Right forelimb (tissue), 1 donor: ENCODE results near the gene MTF1.
"Not testable (repeated sequence)": the region's sequence is repeated elsewhere in the genome, so short reads cannot be mapped to it uniquely, and the experiment has no call there.

Experiments
- DNase-seq: peaks from one replicate; pipeline ENCODE4 v3.0.0-alpha.2; 2018

The MTF1 gene

DNA sequence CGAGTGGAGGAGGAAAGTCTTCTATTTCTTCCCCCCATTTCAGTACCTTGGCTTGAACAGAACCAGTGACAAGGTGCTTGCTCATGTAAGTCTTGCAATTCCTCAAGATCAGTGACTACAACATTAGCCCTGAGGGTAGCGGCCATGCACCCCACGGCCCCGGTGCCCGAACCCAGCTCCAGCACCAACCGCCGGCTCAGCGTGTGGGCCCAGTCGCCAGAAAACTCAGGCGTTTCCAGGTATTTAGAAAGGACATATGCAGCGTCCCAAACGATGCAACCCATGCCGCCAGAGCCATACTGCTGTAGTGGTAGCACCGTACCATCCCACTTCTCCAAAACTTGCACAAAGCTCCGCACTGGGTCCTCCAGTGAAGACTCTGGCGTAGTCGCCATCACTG, 76.9 kb downstream of the MTF1 start:
- no peak for DNase-seq

DNA sequence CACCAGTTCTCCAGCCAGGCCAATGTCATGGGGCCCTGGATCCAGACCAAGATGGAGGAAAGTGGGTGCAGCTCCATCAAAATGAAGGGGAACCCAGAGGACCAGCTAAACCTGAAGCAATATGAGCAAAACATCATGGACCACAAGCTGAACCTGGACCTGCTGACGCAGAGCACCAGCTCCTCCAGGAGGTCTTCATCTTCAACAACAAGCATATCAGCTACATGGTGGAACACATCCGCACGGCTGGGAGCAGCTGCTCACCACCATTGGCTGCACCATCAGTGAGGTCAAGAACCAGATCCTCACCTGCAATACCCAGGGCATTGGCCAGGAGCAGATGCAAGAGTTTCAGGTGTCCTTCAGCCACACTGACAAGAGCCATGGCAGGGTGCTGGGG, 80.7 kb downstream of the MTF1 start:
- no peak for DNase-seq

DNA sequence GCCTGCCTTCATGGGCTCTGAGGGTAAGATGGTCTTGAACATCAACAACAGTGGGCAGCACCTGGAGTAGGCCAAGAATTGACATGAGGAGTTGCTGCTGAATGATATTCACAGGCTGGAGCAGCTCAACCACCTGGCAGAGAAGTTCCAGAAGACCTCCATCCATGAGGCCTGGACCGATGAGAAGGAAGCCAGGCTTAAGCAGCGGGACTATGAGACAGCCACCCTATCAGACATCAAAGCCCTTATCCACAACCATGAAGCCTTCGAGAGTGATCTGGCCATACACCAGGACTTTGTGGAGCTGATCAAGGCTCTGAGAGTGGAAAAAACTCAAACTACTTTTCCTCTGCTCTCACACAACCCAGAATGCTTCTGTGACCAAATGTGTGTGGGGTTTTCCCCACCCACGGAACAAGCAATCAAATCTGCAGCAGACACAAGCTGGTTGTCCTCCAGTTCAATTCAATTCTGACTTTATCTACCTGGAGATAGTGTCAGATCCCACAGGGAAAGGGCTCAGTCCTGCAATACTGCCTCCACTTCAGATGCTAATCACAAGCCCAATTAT, 82.4 kb downstream of the MTF1 start:
- no peak for DNase-seq

DNA sequence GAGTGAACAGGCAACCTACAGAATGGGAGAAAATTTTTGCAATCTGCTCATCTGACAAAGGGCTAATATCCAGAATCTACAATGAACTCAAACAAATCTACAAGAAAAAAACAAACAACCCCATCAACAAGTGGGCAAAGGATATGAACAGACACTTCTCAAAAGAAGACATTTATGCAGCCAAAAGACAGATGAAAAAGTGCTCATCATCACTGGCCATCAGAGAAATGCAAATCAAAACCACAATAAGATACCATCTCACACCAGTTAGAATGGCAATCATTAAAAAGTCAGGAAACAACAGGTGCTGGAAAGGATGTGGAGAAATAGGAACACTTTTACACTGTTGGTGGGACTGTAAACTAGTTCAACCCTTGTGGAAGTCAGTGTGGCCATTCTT, 88.0 kb downstream of the MTF1 start:
- not testable (repeated sequence) for DNase-seq

DNA sequence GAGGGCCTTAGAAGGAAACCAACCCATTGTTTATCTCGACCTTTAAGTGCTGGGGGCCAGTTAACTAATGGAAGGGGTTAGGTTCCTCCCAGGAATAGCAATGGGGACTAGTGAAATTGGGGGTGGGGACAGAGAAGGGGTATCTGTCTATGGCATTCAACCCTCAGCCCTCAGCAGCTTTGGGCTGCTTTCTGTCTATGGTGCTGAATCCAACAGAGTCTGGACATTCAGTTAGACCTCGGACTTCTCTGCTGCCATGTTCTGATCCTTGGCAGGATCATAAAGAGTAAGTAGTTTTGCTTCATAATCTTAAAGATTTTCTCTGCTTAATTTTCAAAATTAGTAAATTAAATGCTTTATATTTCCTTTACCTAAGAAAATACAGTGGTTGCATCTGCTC, 91.9 kb downstream of the MTF1 start:
- no peak for DNase-seq

DNA sequence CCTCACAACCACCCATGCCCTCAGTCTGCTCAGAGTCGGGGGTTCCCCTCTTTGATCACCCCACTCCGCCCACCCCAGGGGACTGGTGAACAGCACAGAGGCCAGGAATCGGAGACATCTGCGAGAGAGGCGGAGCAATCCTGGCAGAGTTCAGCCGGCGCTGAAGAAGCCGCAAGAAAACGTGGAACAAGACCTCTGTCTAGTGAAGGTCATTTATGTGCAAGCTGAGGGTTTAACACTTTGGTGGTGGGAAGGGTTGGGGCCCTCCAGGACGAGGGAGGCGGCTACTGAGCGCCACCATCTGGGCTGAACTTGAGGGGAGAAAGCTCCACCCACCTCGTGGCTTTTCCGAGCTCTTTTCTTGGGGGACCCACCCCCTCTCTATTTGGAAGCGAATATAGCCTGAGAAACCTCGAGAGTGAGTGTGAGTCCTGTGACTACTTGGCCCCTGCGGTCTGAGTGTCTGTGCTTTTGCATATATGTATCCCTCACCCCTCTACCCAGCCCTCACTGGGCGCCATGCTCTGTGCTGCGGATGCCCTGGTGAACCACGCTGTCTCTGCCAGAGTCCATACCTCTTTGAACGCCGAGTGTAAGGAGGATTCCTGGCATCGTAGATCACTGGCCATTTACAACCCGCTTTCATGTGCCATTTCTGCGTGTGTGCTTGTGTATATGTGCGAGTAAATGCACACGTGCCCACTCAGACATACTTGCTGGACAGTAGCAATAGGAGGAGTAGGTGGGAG, 93.3 kb downstream of the MTF1 start:
- DNase-seq, result no peak

DNA sequence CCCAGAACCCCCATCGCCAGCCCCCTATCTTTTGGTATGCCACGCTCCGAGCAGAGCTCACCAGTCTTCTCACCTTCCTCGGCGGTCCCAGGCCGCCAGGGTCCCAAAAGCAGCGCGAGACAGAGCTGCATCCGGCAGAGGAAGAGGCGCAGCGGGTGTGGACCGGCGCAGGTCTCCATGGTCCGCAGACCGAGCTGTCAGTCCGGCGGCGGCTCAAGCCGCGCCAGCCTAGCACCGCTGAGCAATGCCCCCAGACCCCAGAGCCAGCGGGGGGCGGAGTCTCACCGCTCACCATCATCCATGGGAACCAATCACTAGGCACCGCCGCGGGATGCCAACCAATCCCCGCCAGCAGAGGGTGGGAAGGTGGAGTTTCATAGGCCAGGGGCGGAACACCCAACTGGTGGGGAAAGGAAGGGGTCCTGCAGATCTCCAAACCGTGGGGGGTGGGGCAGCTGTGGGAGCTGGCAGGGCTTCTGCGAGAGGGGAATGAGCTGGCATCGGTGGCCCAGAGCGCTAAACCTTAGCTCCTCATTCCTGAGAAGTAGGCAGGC, 94.4 kb downstream of the MTF1 start, which contains the start of gene EPHA10:
TSS of gene EPHA10 (minus strand) at position 233 of the 554 bp plus-strand sequence. CDS start at position 179, 54 bp downstream.
- no peak for DNase-seq

DNA sequence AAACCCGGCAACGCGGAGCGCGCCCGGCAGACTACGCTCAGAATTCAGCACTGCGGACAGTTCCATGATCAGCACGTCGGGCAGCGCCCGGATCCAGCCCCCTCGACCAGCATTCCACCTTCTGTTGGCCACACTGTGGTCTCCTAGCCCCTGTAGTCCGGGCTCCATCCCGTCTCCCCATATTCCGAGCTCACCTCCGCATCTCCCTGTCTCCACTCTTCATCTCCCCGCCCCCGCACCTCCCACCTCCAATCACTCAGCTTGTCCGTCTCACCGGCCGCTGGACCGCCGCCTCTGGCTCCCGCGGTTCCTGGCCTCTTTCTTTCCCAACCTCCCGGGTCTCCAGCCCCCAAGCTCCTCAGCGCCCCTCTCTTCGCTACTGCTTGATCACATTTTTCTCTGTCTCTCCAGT, 95.0 kb downstream of the MTF1 start:
- DNase-seq, result peak; percentile 80

DNA sequence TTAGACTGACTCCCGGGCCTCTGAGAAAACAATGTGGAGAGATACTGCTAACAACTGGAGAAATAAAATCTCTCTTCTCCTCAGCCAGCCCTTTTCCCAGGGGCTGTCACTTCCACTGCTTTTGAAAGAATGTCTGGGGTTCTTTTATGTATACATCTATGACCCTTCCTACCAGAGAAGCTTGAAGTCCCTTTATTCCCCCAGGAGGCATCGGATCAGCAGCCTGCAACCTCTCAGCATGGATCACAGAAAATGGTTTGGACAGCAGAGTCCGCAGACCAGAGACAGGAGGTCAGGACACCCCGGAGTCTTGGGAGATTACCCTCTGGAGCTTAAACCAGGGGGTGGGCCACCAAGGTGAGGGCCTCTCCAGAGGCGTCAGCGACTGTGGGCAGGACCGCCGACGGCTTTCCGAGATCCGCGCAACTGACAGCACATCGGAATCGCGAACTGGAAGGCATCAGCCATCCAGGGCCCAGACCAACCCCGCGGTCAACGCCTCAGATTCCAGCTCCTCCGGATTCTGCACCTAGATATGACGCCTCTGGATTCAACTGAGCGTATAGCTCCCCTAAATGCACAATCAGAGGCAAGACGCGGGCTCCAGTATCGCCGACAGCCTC, 95.5 kb downstream of the MTF1 start:
- no peak for DNase-seq

DNA sequence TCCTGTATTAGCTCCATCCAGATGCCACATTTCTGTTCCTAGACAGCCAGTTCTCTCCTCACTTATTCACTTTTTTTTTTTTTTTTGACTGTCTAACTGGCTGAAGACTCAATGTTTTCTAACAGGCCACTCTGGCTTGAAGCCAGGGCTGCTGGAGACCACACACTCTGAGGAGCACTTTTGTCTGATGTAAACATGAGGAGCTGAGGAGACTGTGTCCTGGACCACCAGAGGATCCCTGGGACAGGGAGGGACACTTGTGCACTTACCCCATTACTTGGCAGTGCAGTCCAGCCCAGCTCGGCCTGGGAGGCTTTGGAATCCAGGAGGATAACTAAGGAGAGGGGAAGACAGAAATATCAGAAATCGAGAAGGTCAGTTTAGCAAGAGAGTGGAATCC, 96.9 kb downstream of the MTF1 start:
- DNase-seq, result no peak

DNA sequence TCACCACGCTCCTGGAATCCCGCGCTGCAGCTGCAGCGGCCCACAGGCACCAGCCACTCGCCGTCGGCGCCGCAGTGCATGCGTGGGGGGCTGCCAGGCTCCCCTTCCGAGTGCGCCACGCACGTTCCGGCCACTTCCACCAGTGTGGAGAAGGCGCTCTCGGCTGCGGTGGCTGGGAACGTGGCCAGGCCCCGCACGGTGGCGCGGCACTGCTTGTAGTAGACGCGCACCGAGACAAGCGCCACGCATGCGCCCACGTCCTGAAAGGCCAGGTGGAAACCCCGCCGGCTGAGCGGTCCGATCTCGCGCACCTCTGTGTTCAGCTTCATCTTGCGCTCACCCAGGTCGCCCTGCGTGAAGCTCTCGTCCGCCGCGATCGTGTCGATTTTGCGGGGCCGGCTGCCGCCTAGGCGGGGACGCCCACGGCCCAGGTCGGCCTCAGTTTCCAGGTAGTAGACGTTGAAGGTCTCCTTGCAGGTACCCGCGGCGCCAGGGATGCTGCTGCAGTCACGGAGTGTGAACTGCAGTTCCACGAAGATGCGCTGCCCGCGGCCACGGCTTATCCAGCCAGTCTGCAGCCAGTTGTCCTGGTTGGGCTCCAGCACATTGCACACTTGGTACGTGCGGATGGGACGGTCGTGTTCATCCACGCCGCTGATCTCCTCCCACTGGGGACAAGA, 97.8 kb downstream of the MTF1 start:
- DNase-seq, result no peak
